GM04504 (cell line): ENCODE measurements around the gene IGHMBP2.
"Not testable (repeated sequence)": the region's sequence is repeated elsewhere in the genome, so short reads cannot be mapped to it uniquely, and the experiment has no call there.

Source experiments
- DNase-seq: peaks from one replicate; pipeline ENCODE4 v3.0.0-alpha.2; 2012; ENCODE audit warnings: low read depth

Gene IGHMBP2

DNA sequence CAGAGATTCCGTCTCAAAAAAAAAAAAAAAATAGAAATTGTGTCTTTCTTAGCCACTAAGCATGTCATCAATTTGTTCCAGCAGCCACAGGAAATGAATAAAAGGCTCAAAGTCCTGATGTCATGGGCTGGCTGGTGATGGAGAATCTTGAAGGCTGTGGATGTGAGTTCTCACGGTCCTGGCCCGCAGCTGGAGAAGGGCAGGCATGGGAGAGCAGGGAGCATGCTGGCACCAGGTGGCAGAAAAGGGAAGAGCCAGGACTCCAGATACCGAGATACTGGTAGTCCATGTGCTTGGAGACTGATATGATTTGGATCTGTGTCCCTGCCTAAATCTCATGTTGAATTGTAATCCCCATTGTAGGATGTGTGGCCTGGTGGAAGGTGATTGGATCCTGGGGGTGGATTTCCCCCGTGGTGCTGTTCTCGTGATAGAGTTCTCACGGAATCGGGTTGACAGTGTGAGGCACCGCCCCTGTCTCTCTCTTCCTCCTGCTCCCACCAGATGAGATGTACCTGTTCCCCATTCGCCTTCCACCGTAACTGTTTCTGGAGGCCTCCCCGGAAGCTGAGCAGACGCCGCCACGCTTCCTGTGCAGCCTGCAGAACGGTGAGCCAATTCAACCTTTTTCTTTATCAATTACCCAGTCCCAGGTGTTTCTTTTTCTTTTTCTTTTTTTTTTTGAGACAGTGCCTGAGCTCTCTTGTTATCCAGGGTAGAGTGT lies 59.0 kb downstream of the IGHMBP2 start:
- DNase-seq: no peak

DNA sequence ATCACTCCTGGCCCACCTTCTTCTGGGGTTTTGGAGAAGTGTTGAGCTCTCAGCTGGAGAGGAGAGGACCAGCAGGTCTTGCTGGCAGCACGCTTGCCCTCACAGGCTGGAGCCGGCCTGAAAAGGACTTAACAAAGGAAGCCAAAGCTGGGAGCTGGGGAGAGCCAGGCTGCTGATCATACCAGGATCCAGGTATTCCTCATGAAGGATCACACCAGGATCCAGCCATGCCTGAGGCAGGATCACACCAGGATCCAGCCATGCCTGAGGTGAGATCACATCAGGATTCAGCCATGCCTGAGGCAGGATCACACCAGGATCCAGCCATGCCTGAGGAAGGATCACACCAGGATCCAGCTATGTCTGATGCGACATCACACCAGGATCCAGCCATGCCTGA lies 60.1 kb downstream of the IGHMBP2 start:
- no peak for DNase-seq

DNA sequence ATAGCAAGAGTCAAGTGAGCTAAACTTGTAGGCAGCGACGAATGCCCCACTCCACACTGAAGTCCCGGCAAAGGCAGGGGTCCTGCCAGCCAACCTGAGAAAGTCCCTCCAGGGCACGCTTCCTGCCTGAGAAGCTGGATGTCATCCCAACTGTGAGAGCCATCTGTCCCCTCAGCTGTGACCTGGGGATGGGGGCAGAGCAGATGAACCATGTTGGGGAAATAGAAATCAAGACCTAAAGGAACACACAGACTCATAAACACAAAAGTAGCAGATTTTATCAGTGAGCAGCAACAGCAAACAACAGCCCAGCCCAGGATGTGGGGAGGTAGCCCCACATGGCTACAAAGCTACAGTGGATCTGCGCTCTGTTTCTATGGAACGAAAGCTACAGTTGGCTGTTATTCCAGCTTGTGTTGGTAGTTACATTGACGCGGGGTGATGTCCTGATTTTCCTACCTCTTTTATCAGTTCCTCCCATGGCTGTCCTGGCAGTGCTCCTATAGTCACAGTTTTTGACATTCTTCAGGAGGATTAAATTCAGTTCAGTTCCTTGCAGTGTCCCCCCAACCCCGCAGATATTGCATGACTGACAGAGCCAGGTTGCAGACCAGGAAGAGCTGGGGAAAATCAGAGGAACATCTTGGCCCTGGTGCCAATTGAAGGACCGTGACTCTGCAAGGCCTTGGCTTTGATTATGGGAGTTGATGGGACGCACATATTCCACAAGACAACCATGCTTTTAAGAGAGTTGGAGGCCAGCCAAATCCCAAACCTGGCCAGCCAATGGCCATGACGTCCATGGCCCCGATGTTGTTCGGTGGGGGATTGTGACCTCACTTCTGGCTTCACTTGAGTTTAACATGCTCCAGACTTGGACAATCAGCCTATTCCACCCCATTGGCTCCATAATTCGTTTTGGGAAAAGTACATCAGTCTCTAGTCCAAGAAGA lies 62.5 kb downstream of the IGHMBP2 start:
- DNase-seq: no peak

DNA sequence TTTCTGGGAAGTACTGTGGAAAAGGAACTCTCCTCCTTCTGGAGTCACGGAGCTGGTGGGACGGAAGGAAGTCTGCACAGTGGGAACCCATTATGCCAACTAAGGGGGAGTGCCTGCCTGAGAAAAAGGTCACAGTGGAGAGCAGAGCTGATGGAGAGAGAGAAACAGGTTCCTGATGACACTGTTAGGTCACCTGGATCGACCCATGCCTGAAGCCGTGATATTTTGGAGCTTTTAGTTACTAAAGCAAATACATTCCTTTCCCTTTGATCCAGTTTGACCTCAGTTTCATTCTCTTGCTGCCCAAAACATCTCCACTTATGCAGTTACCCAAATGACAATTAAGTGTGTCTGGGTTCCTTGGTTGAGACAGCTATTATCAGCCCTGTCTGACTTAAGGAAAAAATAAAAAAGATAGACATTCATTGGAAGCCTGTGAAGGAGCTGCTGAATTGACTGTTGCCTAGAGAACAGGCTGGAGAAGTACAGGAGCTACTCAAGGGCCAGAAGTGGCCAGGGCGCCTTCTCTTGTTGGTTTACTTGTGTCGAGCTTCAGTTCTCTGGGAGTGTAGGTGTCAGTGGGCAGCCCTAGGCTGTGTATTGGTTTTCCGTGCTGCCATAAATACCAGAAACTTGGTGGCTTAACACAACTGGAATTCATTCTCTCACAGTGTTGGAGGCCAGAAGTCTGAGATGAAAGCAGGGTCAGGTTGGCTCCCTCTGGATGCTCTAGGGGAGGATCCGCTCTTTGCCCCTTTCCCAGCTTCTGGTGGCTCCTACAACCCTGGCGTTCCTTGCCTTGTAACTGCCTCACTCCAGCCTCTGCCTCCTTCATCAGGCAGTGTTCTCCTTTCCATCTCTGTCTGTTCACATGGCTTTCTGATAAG lies 63.4 kb downstream of the IGHMBP2 start:
- DNase-seq: no peak

- DNase-seq: no peak
Observed at GRCh38 chr11:68968306-68969250, 64.9 kb downstream of the IGHMBP2 start.

DNA sequence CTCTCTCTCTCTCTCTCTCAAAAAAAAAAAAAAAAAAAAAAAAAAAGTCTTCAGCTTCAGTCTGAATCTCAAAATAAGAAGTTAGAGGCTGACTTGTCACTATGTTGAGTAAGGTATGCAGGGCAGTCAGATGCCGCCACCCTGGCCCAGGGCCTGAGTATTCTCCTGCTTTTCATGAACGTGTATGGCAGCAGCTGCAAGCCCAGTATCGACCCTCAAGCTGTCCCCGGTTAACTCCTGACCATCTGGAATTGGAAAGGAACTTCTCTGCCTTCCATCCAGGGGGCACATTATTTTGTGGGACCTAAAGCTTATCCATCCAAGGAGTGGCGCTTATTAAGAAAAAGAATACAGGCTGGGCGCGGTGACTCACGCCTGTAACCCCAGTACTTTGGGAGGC lies 65.7 kb downstream of the IGHMBP2 start:
- DNase-seq: no peak

DNA sequence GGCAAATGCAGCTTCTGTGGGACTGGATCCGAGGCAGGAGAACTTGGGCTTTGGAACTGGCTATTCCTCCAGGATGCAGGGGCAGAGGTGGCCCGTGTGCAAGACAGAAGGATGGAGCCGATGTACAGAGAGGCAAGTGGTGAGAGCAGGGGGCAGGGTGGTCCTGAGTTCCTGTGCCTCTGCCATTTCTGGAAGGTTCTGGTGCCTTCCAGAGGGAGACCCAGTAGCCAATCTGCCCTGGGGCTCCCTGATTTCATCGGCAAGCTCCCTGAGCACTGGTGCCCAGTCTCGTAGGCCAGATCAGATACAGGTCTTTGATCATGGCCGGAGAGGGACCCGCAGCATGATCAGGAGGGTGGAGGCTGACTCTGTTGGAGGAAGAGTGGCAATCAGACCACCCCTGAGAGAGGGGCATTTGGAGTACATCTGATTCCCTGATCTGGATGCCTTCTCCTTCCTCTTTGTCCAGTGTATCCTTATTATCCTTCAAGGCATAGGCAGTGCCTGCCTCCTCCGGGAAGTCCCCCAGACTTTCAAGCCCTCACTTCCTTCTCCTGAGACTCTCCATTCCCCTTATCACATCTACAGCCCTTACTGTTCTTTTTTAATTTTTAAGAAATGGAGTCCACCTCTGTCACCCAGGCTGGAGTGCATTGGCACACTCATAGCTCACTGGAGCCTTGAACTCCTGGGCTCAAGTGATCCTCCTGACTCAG lies 67.4 kb downstream of the IGHMBP2 start:
- no peak for DNase-seq

GRCh38 chr11:68973219-68973618 lies 69.5 kb downstream of the IGHMBP2 start:
- DNase-seq: no peak

GRCh38 chr11:68973706-68974105 lies 70.0 kb downstream of the IGHMBP2 start:
- not testable (repeated sequence) for DNase-seq

DNA sequence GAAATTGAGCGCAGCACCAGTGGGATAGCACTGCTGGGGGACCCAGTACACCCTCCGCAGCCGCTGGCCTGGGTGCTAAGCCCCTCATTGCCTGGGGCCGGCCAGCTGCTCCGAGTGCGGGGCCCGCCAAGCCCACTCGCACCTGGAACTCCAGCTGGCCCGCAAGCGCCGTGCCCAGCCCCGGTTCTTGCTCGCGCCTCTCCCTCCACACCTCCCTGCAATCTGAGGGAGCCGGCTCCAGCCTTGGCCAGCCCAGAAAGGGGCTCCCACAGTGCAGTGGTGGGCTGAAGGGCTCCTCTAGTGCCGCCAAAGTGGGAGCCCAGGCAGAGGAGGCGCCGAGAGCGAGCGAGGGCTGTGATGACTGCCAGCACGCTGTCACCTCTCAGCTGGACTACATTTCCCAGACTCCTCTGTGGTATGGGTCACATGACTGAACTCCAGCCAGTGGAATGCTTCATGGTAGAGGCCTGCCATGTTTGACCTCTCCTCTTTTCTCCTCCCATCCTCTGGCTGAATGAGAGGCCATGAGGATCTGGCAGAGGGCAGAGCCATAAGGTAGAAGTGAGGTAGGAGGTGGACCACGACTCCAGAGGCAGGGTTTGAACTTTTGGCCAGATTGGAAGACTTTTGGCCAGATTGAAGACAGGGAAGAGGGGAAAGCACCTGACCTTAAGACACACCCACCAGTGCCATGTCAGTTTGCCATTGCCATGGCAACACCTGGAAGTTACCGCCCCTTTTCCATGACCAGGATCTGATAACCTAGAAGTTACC lies 70.9 kb downstream of the IGHMBP2 start:
- no peak for DNase-seq

DNA sequence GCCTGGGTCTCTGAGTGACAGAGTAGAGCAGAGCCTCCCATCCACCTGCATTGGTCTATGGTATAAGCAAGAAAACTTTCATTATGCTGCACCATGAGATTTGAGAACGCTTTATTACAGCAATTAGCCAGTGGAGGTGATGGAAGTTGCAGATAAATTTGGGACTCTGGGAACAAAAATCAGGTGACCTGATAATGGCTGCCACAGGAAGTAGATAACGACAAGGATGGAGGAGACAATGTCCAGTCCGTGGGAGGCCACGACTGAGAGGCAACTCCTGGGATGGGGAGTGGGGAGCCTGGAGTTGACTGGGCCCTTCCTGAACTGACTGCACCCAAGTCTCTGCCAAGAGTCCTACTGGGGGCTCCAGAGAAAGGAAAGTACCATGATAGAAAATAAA lies 72.4 kb downstream of the IGHMBP2 start:
- no peak for DNase-seq

- no peak for DNase-seq
Observed at GRCh38 chr11:68976563-68976962, 72.9 kb downstream of the IGHMBP2 start.

- no peak for DNase-seq
Observed at GRCh38 chr11:68977781-68978625, 74.3 kb downstream of the IGHMBP2 start.

DNA sequence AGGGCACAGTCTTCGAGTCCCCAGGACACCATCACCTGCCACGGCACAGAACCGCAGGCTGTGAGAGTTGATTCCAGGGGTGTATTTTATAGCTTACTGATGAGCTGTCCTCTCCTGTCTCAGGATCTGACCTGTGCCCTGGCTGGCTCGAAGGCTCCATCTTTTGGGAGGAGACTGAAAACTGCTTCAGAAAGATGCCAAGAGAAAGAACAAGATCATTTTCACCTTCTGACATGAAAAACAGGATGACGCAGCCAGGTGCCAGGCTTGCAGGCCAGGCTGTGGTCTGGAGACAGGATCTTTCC lies 74.9 kb downstream of the IGHMBP2 start:
- no peak for DNase-seq

GRCh38 chr11:68978931-68979594 lies 75.4 kb downstream of the IGHMBP2 start:
- DNase-seq: no peak

GRCh38 chr11:68979931-68980775 lies 76.5 kb downstream of the IGHMBP2 start:
- no peak for DNase-seq

- no peak for DNase-seq
Observed at GRCh38 chr11:68980776-68981065, 77.0 kb downstream of the IGHMBP2 start, which contains the start of gene MRGPRD. Gene MRGPRD, minus strand, starts transcription at chr11:68980986. Its CDS starts 0 bp downstream, at chr11:68980986.
